Ectodermal cell (in vitro differentiated cells): Measurements from ENCODE around the gene SIVA1.

ENCODE experiments used
- H3K27ac ChIP-seq: 2 replicates; pipeline ENCODE4 v1.7.0; 2013; ENCODE audit warnings: mild to moderate bottlenecking, low read depth, low read length; ENCODE audit not compliant: insufficient read depth, poor library complexity, severe bottlenecking
- H3K27me3 ChIP-seq: 2 replicates; pipeline ENCODE4 v1.7.0; 2013; ENCODE audit warnings: mild to moderate bottlenecking, low read length; ENCODE audit not compliant: insufficient read depth, control insufficient read depth, poor library complexity, severe bottlenecking
- H3K36me3 ChIP-seq: one replicate; pipeline ENCODE4 v1.7.0; 2013; ENCODE audit warnings: low read length; ENCODE audit not compliant: control insufficient read depth, insufficient read depth
- H3K4me1 ChIP-seq: one replicate; pipeline ENCODE4 v1.7.0; 2013; ENCODE audit warnings: low read length; ENCODE audit not compliant: control insufficient read depth, insufficient read depth
- H3K4me3 ChIP-seq: 2 replicates; pipeline ENCODE4 v1.7.0; 2013; ENCODE audit warnings: low read depth, low read length, control low read depth; ENCODE audit not compliant: insufficient read depth
- H3K9me3 ChIP-seq: 2 replicates; pipeline ENCODE4 v1.7.0; 2013; ENCODE audit warnings: mild to moderate bottlenecking, low read length, moderate library complexity; ENCODE audit not compliant: control insufficient read depth
- WGBS, 2 experiments: methylation state at CpG; one replicate each; pipeline ENCODE4 v1.1.7; 2013; ENCODE audit warnings: missing lambda C conversion rate in 2 of 2; 5-methylcytosine and 5-hydroxymethylcytosine counted together

Gene SIVA1

DNA sequence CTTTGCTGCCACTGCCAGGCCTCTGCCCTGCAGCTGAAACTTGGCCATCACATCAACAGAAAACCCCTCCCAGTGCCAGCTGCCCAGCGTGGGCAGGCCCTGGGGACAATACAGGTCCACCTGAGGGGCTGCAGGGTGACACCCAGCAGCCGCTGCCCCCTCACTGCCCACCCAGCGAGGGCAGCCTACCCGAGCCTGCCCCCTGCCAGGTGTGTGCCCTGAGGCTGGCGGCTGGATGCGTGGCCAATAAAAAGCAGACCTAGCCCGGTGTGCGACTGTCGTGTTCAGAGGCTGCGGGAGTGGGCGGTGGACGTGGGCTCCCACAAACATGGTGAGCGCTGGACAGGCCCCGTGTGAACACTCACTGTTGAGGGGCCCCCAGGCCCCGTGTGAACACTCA is 33.6 kb upstream of the SIVA1 start:
- WGBS, 2 experiments, result 95 to 96% methylated on average over 15 of the region's 15 CpGs
- Histone ChIP-seq H3K4me1 (no peaks in the 10 kb centered on the region), H3K9me3 (no peaks in the 10 kb centered on the region), H3K36me3 (no peaks in the 10 kb centered on the region), H3K27ac (no peak overlapping the region), H3K4me3 (no peak overlapping the region), H3K27me3 (no peaks in the 10 kb centered on the region)

DNA sequence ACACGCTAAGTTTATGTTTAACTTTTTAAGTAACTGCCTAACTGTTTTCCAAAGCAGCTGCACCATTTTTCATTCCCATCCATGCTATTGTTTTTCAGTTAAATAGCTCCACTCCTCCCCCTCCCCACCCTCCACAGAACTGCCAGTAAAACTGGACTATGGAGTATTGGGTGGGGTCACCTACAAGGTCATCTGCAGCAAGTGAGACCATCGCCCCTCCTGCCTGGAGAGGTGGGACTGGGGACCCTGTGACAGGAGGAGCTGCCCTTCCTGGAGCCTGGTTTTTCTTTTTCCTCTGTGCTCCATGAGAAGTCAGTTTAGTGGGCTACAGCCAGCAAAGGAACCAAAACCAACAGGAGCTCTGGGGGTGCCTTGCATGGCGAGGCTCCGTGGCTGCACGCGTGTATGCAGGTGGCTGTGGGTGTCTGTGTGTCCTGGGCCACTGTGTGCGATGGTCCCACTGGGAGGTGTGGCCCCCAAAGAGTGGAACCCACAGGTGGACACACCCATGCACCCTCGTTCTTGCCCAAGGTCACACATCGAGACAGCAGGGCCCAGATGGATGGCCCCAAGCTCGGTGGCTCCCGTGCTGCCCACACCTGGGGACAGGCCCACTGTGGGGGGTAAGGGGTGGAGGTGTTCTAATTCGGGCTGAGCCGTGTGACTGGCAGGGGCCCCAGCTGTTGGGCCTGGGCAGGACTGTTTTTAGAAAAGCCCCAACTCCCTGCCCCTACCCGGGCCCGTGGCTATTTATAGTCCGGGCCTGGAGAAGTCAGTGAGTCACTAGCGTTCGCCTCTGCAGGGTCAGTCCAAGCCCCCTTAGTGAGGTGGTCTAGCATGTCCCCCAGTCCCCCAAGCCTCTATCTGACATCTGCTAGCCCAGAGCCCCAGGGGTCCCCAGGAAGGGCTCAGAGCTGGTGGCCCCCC is 31.2 kb upstream of the SIVA1 start:
- Histone ChIP-seq H3K9me3 (no peaks in the 10 kb centered on the region), H3K36me3 (no peaks in the 10 kb centered on the region), H3K27ac (no peak overlapping the region), H3K4me1 (peaks cover 11% of the 10 kb centered on the region), H3K27me3 (no peaks in the 10 kb centered on the region), H3K4me3 (no peak overlapping the region)
- WGBS, 2 experiments, result 92 to 93% methylated on average over 18 of the region's 18 CpGs

DNA sequence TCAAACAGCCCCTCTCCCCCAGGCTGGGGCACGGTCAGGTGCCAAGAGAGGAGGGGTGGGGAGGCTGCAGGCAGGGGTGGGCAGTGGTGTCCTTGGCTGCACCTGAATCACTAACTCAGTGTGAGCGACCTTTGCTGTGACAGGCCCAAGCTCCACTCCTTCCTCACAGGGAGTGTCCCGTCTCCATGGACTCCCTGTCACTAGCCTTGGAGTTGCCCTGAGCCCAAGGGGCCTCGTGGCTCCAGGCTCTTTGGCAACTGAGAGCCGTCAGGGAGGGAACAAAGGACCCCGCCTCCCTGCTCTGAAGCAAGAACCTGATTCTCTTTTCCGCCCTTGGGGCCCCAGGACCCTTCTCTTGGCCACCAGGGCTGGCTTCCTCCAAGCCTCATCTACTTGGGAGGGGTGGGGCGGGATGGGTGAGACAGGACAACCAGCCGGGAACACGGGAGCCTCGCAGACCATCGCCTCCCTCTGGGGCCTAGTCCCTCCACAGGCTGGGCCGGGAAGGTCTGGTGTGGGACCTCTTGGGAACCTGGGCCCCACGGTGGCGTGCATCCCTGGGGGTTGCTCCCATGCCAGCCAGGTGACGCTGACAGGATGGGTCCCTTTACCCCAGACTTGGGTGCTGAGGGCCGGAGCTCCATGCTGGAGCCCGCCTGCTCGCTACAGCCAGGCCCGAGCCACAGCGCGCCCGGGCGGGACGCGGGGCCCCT is 29.9 kb upstream of the SIVA1 start:
- Histone ChIP-seq H3K4me1 (peaks cover 11% of the 10 kb centered on the region), H3K36me3 (no peaks in the 10 kb centered on the region), H3K27me3 (no peaks in the 10 kb centered on the region), H3K9me3 (no peaks in the 10 kb centered on the region), H3K27ac (no peak overlapping the region), H3K4me3 (no peak overlapping the region)
- WGBS, 2 experiments, result 53 to 54% methylated on average over 26 of the region's 26 CpGs

DNA sequence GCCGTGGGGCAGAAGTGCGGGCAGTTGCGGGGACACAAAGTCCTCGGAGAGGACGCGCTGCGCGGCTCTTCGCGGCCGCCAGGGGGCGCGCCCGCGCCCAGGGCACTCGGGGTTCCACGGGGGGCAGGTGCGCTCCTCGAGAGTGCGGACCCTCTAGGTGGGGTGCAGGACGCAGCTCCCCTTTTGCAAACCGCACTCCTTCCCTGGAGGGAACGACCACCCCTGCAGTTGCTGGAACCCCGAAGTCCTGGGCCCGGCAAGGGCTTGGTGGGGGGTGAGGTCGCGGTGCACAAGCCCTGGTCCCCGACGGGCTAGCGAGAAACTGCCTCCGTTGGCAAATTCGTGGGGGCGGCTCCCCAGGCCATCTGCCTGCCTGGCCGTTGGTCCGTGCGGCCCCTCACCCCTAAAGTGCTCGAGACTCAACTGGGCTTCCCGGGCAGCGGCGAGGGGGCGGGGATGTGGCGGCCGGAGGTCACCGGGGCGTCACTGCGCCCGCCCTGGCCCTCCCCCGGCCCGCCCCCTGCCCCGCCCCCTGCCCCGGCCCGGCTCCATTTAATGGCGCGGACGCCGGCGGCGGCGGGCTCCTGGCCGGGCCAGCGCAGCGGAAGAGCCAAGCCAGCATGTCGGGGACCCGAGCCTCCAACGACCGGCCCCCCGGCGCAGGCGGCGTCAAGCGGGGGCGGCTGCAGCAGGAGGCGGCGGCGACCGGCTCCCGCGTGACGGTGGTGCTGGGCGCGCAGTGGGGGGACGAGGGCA is 29.1 kb upstream of the SIVA1 start, which contains the start of gene ADSS1:
TSS of gene ADSS1 (plus strand) at position 579 of the 756 bp plus-strand sequence. CDS start at position 621, 42 bp downstream.
- Histone ChIP-seq H3K4me3 (peak within 1 kb of the TSS; percentile 53), H3K27me3 (no peaks in the 10 kb centered on the region), H3K36me3 (no peaks in the 10 kb centered on the region), H3K27ac (no peak within 1 kb of the TSS), H3K4me1 (peaks cover 11% of the 10 kb centered on the region), H3K9me3 (no peaks in the 10 kb centered on the region)
- WGBS, 2 experiments, result 2% methylated on average over 82 of the region's 82 CpGs

DNA sequence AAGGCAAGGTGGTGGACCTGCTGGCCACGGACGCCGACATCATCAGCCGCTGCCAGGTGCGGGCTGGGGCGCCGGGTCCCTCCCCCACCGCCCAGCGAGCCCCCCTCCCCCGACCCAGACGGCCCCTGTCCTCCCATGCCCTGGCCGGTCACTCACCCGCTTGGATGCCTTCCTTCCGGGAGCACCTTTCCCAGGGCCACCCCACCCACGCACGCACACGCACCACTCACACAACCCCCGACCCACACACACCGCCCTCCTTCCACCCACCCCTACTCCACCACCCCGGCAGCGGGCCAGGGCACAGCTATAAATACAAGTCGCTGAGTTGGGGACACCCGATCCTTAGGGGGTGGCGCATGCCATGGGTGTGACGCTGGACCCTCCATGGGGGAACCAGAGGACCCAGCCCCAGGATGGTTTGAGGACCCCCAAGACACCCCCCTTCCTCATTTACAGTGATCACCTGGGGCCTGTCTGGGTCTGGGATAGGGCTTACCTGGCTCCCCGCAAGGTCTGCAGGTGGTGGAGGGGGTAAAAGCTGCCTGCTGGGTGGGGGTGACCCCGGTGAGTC is 28.5 kb upstream of the SIVA1 start:
- Histone ChIP-seq H3K36me3 (no peaks in the 10 kb centered on the region), H3K27ac (no peak overlapping the region), H3K4me3 (peak overlapping the region; percentile 53), H3K4me1 (peaks cover 11% of the 10 kb centered on the region), H3K9me3 (no peaks in the 10 kb centered on the region), H3K27me3 (no peaks in the 10 kb centered on the region)
- 10 to 11% methylated on average over 27 of the region's 27 CpGs for WGBS, 2 experiments

DNA sequence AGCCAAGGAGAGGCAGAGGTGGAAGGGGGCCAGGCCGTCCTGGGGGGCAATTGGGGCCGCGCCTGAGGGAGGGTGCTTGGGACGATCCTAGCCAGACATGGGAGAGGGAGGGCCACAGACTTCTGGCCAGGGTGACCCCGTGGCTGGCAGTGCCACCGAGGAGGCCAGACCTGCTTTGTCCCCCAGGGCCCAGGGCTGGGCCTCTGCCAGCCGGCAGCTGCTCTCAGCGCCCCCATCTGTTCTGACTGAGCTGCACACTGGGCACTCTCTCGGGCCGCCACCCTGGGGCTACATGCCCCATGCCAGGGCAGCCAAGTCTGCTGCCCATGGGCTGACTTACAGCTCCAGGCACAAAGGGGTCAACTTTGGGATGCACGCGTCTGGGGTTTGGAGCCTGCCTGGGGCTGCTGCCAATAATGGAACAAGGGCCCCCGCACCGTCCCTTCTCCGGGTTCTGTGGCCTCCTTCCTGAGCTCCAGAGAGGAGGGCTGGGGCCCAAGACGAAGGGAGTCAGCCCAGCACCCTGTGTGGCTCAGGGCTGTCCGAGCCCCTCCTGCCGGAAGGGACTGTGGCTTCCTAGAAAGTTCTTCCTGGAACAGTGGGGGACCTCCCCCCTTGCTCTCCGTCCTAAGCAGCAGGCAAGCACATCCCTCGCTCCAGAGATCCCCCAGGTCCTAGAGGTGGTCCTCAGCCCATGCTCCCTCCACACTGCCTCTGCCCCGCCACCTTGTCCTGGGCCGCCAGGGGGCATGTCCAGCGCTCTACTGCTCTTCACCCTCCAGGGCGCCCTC is 27.8 kb upstream of the SIVA1 start:
- WGBS, 2 experiments, result 24 to 26% methylated on average over 24 of the region's 24 CpGs
- Histone ChIP-seq H3K4me3 (peak overlapping the region; percentile 53), H3K9me3 (no peaks in the 10 kb centered on the region), H3K4me1 (peaks cover 11% of the 10 kb centered on the region), H3K27me3 (no peaks in the 10 kb centered on the region), H3K27ac (no peak overlapping the region), H3K36me3 (no peaks in the 10 kb centered on the region)

DNA sequence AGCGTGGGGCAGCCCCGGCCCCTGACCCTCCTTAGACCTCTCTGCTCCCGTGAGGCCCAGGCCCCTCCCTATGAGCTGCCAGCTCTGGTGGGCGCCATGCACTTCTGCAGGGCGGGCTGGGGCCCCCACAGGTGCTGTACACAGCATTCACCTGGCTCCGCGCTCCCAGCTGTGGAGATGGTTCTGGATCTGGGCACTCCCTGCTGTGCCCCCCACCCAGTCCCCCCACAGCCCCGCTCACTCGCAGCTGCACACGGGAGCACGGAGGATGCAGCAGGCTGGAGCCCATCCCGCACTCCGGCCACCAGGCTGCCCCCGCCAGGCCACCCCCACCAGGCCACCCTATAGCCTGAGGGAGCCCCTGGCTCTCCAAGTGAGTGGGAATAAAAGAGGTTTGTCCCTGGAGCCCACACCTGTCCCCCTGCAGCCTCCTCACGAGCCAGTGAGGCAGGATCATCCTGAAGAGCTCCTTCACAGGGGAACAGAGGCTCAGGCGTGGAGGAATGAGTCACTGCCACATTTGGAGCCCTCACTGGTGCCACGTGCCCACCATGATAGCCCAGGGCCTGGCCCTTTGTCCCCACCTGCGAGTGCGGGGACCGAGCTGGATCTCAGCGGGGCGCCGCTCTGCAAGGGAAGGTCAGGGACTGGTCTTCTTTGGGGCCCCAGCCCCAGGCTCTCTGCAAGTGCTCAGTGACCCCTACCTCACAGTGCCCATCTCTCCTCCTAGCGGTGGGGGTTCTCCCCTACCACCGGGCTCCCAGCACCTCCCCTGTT is 27.0 kb upstream of the SIVA1 start:
- H3K27me3 ChIP-seq, result no peaks in the 10 kb centered on the region
- no peaks in the 10 kb centered on the region for H3K36me3 ChIP-seq
- no peak overlapping the region for H3K4me3 ChIP-seq
- H3K9me3 ChIP-seq, result no peaks in the 10 kb centered on the region
- peaks cover 11% of the 10 kb centered on the region for H3K4me1 ChIP-seq
- 83 to 84% methylated on average over 25 of the region's 25 CpGs for WGBS, 2 experiments
- no peak overlapping the region for H3K27ac ChIP-seq

DNA sequence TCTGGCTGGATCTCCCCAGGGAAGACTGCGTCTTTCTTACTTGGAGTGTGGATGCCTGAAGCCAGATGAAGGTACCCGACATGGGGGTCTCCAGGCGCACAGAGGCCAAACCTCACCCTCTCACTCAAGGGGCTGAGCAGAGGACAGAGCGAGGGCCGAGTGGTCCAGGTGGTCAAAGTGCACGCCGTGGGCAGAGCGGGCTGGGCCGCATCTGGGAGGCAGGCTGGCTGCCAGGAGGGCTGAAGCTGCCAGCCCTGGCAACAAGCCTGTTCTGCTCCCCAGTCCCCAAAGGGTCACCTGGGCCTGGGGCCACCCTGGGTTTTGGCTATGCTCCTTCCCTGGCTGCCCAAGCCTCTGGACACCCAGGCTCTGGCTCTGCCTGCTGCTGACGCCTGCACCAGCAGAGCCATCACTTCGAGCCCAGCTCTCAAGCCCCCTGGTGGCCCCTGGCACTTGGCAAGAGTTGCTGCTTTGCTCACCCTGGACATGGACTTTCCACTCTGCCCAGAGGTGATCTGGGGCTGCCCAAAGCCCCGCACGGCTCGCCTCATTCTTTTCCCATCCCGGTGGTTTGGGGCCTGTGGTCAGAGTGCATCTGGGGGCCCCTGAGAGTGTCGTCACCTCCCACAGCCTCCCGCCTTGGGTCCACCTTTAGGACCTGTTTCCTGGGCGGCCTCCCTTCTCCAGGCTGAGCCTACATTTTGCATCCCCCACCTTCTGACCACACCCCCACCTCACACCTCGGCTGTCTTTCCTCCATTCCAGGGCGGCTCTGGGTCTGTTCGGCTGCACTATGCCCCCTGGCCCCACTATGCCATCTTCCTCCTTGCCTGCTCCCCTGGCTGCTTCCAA is 26.1 kb upstream of the SIVA1 start:
- Histone ChIP-seq H3K4me3 (no peak overlapping the region), H3K27ac (no peak overlapping the region), H3K9me3 (no peaks in the 10 kb centered on the region), H3K36me3 (no peaks in the 10 kb centered on the region), H3K27me3 (no peaks in the 10 kb centered on the region), H3K4me1 (peaks cover 11% of the 10 kb centered on the region)
- WGBS, 2 experiments, result 88 to 90% methylated on average over 21 of the region's 21 CpGs
